Testis (tissue), 3 donors: ENCODE data around the gene KHDRBS2. TPM values are rescaled to one million over a fixed set of nuclear protein-coding genes. Genes with fewer than 3 reads are reported as not detected.

Experiments
- DNase-seq: peaks from one replicate; pipeline ENCODE4 v3.0.0-alpha.2; 2019
- H3K27ac ChIP-seq, 2 donors: fragments of 200-600 bp; sonication (generic); one replicate each; pipeline ENCODE4 v1.5.1; 2019
- H3K27me3 ChIP-seq: fragments of 200-600 bp; sonication (generic); one replicate; pipeline ENCODE4 v1.5.1; 2019
- H3K36me3 ChIP-seq: fragments of 200-600 bp; sonication (generic); one replicate; pipeline ENCODE4 v1.5.1; 2017; ENCODE audit warnings: low read depth; ENCODE audit errors: missing control alignments
- H3K4me1 ChIP-seq: fragments of 200-600 bp; sonication (generic); one replicate; pipeline ENCODE4 v1.5.1; 2019
- H3K4me3 ChIP-seq, 2 donors: fragments of 200-600 bp; sonication (generic); one replicate each; pipeline ENCODE4 v1.5.1; 2017 to 2019
- H3K9me3 ChIP-seq: fragments of 200-600 bp; sonication (generic); one replicate; pipeline ENCODE4 v1.5.1; 2017
- CTCF ChIP-seq, 3 experiments: fragments of 450-650 bp in 2 of 3; fragments of 200-600 bp in 1 of 3; sonication (generic) in 1 of 3; IDR thresholded peaks; one replicate each; pipeline ENCODE4 v1.5.1; 2016 to 2019; ENCODE audit warnings: antibody characterized with exemption in 3 of 3, mild to moderate bottlenecking in 2 of 3, moderate library complexity in 1 of 3
- POLR2A ChIP-seq: fragments of 450-650 bp; IDR thresholded peaks from one replicate; pipeline ENCODE4 v1.6.1; 2017; ENCODE audit warnings: antibody characterized with exemption, mild to moderate bottlenecking, moderate library complexity
- whole genome bisulfite sequencing, 2 donors: methylation state at CpG; one replicate each; pipeline ENCODE4 v1.1.5; 2018; 5-methylcytosine and 5-hydroxymethylcytosine counted together
- intact Hi-C: fragments of 100-400 bp; cut with DNase I; formaldehyde crosslinking; loops from one replicate; pipeline ENCODE4 v1.15.1; 2023; ENCODE audit warnings: low total_unique reads
- polyA plus RNA-seq: library from polyadenylated mRNA; stranded (reverse); fragments of 350-450 nt; fragmentation: Illumina TruSeq; extraction: RNeasy Lipid Tissue Mini Kit (QIAGEN cat#74804); gene quantifications from one replicate; pipeline ENCODE4 v1.2.3, GENCODE V29; 2014; ENCODE audit warnings: low read depth, low replicate concordance; ENCODE audit not compliant: insufficient read depth
- total RNA-seq, 2 donors: library from RNA; depleted of rRNA; stranded (reverse); fragments of >200 nt; gene quantifications; one replicate each; pipeline ENCODE4 v1.2.3, GENCODE V29; 2016

KHDRBS2 gene
- total and polyA plus RNA-seq, 3 donors from 2014 or later: 0.26 to 2.0 (median 1.8) TPM

GRCh38 chr6:62217866-62218265, 68.2 kb downstream of the KHDRBS2 start:
- H3K27me3 ChIP-seq: no peaks in the 10 kb centered on the region
- H3K36me3 ChIP-seq: no peaks in the 10 kb centered on the region
- 64 to 71% methylated on average over 4 of the region's 4 CpGs for WGBS, 2 donors
- H3K9me3 ChIP-seq: no peaks in the 10 kb centered on the region
- intact Hi-C loops: no loop called here
- DNase-seq: no peak
- H3K27ac ChIP-seq: no peak overlapping the region
- TF ChIP-seq POLR2A: no peak
- no peak for TF ChIP-seq CTCF (IDR thresholded peaks at IDR 0.05)
- no peak overlapping the region for H3K4me3 ChIP-seq
- no peaks in the 10 kb centered on the region for H3K4me1 ChIP-seq

GRCh38 chr6:62202078-62202477, 83.9 kb downstream of the KHDRBS2 start:
- H3K27ac ChIP-seq: no peak overlapping the region
- TF ChIP-seq POLR2A: no peak
- no peak for TF ChIP-seq CTCF (IDR thresholded peaks at IDR 0.05)
- no peak for DNase-seq
- no peak overlapping the region for H3K4me3 ChIP-seq
- H3K36me3 ChIP-seq: no peaks in the 10 kb centered on the region
- H3K9me3 ChIP-seq: no peaks in the 10 kb centered on the region
- 41 to 52% methylated on average over 1 of the region's 1 CpG for WGBS, 2 donors
- intact Hi-C loops: no loop called here
- H3K27me3 ChIP-seq: no peaks in the 10 kb centered on the region
- no peaks in the 10 kb centered on the region for H3K4me1 ChIP-seq

GRCh38 chr6:62192593-62192992, 93.4 kb downstream of the KHDRBS2 start:
- H3K36me3 ChIP-seq: no peaks in the 10 kb centered on the region
- H3K27ac ChIP-seq: no peak overlapping the region
- no peaks in the 10 kb centered on the region for H3K4me1 ChIP-seq
- TF ChIP-seq CTCF (IDR thresholded peaks at IDR 0.05) (no peak), POLR2A (no peak)
- WGBS, 2 donors: 86 to 88% methylated on average over 1 of the region's 1 CpG
- DNase-seq: no peak
- no peak overlapping the region for H3K4me3 ChIP-seq
- intact Hi-C loops: no loop called here
- no peaks in the 10 kb centered on the region for H3K27me3 ChIP-seq
- no peaks in the 10 kb centered on the region for H3K9me3 ChIP-seq

GRCh38 chr6:62175195-62175594, 110.8 kb downstream of the KHDRBS2 start:
- H3K36me3 ChIP-seq: no peaks in the 10 kb centered on the region
- no peaks in the 10 kb centered on the region for H3K9me3 ChIP-seq
- H3K4me3 ChIP-seq: no peak overlapping the region
- DNase-seq: no peak
- no peaks in the 10 kb centered on the region for H3K27me3 ChIP-seq
- 82 to 84% methylated on average over 1 of the region's 1 CpG for WGBS, 2 donors
- H3K27ac ChIP-seq: no peak overlapping the region
- H3K4me1 ChIP-seq: no peaks in the 10 kb centered on the region
- intact Hi-C loops: no loop called here
- TF ChIP-seq CTCF (IDR thresholded peaks at IDR 0.05) (no peak), POLR2A (no peak)

GRCh38 chr6:62174548-62174947, 111.5 kb downstream of the KHDRBS2 start:
- DNase-seq: no peak
- no peak overlapping the region for H3K27ac ChIP-seq
- intact Hi-C loops: no loop called here
- TF ChIP-seq POLR2A (no peak), CTCF (IDR thresholded peaks at IDR 0.05) (no peak)
- H3K4me1 ChIP-seq: no peaks in the 10 kb centered on the region
- no peaks in the 10 kb centered on the region for H3K36me3 ChIP-seq
- H3K27me3 ChIP-seq: no peaks in the 10 kb centered on the region
- no peak overlapping the region for H3K4me3 ChIP-seq
- H3K9me3 ChIP-seq: no peaks in the 10 kb centered on the region
